IPS DF 6.9 (cell line): Measurements from ENCODE around the gene SLIT3.

Experiments
- DNase-seq: peaks from one replicate; pipeline ENCODE4 v3.0.0-alpha.2; 2013; ENCODE audit warnings: low read depth, low spot score
- H3K27ac ChIP-seq: one replicate; pipeline ENCODE4 v1.5.1; 2013; ENCODE audit warnings: low read length, control low read depth
- H3K27me3 ChIP-seq: 2 replicates; pipeline ENCODE4 v1.6.1; 2013; ENCODE audit warnings: mild to moderate bottlenecking, low read length; ENCODE audit not compliant: control insufficient read depth, insufficient read depth
- H3K36me3 ChIP-seq: 2 replicates; pipeline ENCODE4 v1.6.1; 2013; ENCODE audit warnings: low read length; ENCODE audit not compliant: control insufficient read depth, insufficient read depth
- H3K4me1 ChIP-seq: 2 replicates; pipeline ENCODE4 v1.6.1; 2013; ENCODE audit warnings: low read length; ENCODE audit not compliant: control insufficient read depth, insufficient read depth
- H3K4me3 ChIP-seq: 2 replicates; pipeline ENCODE4 v1.5.1; 2013; ENCODE audit warnings: mild to moderate bottlenecking, low read length
- H3K9me3 ChIP-seq: 2 replicates; pipeline ENCODE4 v1.6.1; 2013; ENCODE audit warnings: low read length, inconsistent platforms; ENCODE audit not compliant: control insufficient read depth, insufficient read depth
- WGBS: extraction: QIAGEN DNeasy Blood & Tissue Kit; methylation state at CpG from one replicate; pipeline ENCODE4 v1.1.7; 2013; ENCODE audit warnings: mixed read lengths, missing lambda C conversion rate; ENCODE audit not compliant: insufficient read length, insufficient coverage; 5-methylcytosine and 5-hydroxymethylcytosine counted together

The SLIT3 gene

DNA sequence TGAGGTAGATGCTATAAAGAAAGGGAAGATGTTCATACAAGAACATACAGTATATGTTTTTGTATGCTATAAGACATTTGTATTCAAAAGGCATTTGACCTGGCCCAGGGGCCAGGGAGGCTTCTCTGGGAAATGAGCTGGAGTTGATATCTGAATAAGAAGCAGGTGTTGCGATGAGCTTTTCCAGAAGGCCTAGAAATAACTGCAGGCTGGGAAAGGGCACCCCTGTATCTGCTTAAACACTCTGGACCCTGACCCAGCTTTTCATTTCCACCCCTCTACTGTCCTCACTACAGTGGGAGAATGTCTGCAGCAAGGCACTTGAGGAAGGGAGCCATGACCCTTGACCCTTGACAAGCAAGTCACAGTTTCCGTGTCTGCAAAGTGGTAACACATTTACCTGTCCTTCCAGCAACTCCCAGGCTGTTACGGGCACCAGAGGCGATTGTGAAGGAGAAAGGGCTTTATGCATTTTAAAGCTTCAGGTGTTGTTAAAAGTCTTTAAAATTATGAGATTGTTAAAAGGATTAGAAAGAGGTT is 633.6 kb downstream of the SLIT3 start:
- no CpG with 5 or more reads among the region's 4 CpGs for WGBS

DNA sequence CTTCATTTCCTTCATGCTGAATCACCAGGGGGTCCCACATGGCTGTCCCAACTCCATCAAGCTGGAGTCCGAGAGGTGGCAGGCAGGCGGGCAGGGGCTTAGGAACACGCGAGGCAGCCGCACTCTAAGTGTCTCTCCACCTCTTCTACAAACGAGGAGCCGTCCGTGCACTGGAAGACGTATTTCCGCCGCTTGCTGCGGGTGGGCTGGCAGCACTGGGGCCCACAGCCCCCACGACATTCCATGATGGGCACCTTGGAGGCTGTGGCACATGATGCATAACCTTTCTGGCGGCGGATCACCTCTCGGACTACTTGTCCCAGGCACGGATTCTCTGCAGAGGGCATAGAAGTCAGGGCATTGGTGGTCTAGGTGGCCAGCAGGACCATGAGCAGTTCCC is 634.6 kb downstream of the SLIT3 start:
- Histone ChIP-seq H3K36me3 (no peaks in the 10 kb centered on the region), H3K4me3 (no peak overlapping the region), H3K9me3 (no peaks in the 10 kb centered on the region), H3K27me3 (no peaks in the 10 kb centered on the region), H3K4me1 (peaks cover 1% of the 10 kb centered on the region; the same call in 1 of the 2 replicates), H3K27ac (no peak overlapping the region)
- DNase-seq = no peak
- WGBS = no CpG with 5 or more reads among the region's 17 CpGs

More for the DNA sequence above, 633.6 kb downstream of the SLIT3 start:
- no peak for DNase-seq
- Histone ChIP-seq H3K4me3 (no peak overlapping the region), H3K27me3 (no peaks in the 10 kb centered on the region), H3K4me1 (peaks cover 1% of the 10 kb centered on the region; the same call in 1 of the 2 replicates), H3K27ac (no peak overlapping the region), H3K9me3 (no peaks in the 10 kb centered on the region), H3K36me3 (no peaks in the 10 kb centered on the region)

DNA sequence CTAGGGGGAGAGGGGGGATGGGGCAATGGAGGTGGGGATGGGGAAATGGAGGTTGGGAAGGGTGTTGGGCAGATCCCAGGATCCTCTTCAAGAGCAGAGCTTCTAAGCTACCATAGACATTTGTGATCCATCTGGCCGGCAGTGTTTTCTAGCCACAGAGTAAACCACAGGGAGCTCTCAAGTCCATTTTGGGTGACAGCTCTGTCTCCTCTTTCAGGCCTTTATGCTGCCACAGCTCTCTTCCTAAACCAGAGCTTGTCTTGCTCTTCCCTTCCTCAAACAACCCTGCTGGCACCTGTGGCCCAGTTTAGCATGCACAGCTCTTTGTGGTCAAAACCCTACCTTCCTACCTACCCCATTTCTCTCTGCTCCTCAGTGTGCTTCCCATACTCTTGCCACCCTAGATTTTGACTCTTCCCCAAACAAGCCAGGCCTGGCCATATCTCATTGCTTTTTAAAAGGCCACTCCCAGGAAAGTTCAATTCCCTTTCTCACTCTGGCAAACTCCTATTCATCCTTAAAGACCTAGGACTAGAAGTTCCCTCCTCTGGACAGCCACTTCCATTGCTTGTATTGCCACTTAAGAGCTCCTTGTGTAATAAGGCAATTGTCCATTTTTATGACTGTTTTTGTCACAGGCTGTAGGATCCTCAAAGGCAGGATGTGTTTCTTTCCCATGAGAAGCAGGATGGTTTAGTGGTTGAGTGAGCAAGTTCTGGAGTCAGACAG is 637.5 kb downstream of the SLIT3 start:
- no CpG with 5 or more reads among the region's 1 CpG for WGBS

DNA sequence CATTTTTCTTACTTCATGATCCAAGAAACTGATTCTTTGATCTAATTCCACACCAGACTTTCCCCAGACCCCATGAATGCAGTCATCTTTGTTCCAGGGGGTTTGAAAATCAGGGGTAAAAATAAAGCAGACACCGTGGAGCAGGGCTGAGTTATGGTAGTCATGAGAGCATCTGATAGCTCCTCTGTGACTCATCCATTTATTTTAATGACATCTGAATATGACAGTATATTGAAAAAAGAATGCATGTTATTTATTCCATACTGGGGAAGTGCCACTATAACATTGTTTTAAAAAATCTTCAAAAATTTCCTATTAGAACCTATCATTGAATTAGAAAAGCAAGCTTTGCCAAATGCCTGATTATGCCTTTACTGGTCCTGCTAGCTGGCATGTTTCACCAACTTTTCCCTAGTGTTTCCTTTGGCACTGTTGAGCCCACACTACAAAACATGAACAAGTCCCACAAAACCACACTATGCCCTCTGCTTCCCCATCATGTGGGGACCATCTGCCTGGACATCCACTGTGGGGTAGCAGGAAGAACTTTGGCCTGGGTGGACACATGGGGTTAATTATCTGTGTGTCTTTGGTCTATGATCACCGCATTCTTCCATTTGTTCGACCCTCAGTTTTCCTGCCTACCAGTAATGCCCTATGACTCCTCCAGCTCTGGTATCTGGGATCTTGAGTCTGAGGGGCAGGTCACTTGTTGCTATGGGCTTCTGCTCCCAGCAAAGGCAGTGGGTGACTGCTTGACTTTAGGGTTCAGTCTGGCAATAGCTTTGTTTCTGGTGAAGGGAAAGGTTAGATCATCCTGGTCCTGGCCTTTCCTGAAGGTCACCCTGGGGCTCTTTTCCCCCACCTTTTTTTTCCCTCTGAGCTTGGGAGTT is 639.1 kb downstream of the SLIT3 start:
- no CpG with 5 or more reads among the region's 3 CpGs for WGBS
- Histone ChIP-seq H3K4me1 (no peaks in the 10 kb centered on the region), H3K36me3 (no peaks in the 10 kb centered on the region), H3K27me3 (no peaks in the 10 kb centered on the region), H3K9me3 (no peaks in the 10 kb centered on the region), H3K27ac (no peak overlapping the region), H3K4me3 (no peak overlapping the region)
- DNase-seq = no peak

More for the DNA sequence above, 637.5 kb downstream of the SLIT3 start:
- H3K36me3 ChIP-seq = no peaks in the 10 kb centered on the region
- H3K4me3 ChIP-seq = no peak overlapping the region
- no peak overlapping the region for H3K27ac ChIP-seq
- no peaks in the 10 kb centered on the region for H3K27me3 ChIP-seq
- no peaks in the 10 kb centered on the region for H3K4me1 ChIP-seq
- no peaks in the 10 kb centered on the region for H3K9me3 ChIP-seq
- DNase-seq = no peak

DNA sequence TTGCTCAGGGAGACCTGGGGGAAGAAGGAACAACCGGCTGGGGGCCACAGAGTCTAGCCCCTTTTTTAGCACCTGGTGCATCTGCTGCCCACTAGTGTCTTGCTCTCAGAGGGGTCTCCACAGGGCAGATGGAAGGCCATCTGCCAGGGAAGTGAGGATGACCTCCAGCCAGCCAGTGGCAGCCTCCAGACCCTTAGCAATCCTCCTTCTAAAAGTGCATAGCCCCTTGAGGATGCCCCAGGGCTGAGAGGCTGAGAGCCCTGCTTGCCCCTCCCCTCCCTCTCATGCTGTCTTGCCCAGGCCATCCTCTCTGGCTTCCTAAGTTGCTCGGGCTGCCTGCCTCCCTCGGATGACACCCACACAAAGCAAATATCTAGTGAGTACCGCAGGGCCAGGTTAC is 640.2 kb downstream of the SLIT3 start:
- WGBS = no CpG with 5 or more reads among the region's 4 CpGs
- H3K4me3 ChIP-seq = no peak overlapping the region
- DNase-seq = no peak
- H3K36me3 ChIP-seq = no peaks in the 10 kb centered on the region
- H3K9me3 ChIP-seq = no peaks in the 10 kb centered on the region
- H3K27ac ChIP-seq = no peak overlapping the region
- no peaks in the 10 kb centered on the region for H3K27me3 ChIP-seq
- H3K4me1 ChIP-seq = no peaks in the 10 kb centered on the region

DNA sequence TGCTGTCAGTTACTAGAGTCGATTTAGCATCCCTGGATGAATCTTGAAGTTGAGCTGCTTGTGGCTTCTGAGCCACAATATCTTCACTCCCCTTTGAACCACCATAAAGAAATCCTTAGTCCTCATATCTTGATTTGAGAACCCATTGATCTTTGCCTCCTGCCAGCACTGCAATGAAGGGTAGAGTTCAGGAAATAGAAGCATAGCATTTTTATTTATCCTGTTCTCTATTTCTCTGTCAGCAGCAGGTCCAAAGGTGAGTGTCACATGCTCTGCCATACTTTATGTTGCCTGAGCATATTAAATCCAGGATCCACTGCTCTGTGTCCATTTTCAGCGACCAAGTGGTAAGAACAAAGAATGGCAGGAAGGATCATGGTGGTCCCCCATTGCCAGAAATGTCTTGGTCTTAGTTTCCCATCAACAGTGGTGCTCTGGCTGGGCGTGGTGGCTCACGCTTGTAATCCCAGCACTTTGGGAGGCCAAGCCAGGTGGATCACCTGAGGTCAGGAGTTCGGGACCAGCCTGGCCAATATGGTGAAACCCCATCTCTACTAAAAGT is 641.6 kb downstream of the SLIT3 start:
- H3K4me1 ChIP-seq = no peaks in the 10 kb centered on the region
- DNase-seq = no peak
- H3K27me3 ChIP-seq = no peaks in the 10 kb centered on the region
- H3K9me3 ChIP-seq = no peaks in the 10 kb centered on the region
- H3K4me3 ChIP-seq = no peak overlapping the region
- H3K36me3 ChIP-seq = no peaks in the 10 kb centered on the region
- no CpG with 5 or more reads among the region's 5 CpGs for WGBS
- no peak overlapping the region for H3K27ac ChIP-seq

DNA sequence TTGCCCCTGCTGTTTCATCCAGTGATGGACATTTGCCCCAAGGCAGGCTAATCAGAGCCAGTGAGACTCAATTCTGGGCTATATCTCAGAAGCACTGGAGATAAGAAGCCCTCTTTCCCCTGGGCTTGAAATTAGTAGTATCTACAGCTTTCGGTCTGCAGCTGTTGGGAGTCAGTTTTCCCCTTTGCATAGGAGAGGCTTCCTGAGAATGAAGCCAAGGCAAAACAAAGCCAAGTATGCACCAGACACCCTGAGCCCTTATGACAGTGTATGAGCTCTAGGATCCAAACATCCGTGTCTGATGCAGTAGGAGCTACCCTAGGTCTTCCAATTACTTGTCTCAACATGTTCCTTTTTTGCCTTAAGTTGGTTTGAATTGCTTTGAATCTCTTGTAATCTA is 642.5 kb downstream of the SLIT3 start:
- no CpG with 5 or more reads among the region's 2 CpGs for WGBS
- no peaks in the 10 kb centered on the region for H3K27me3 ChIP-seq
- DNase-seq = no peak

DNA sequence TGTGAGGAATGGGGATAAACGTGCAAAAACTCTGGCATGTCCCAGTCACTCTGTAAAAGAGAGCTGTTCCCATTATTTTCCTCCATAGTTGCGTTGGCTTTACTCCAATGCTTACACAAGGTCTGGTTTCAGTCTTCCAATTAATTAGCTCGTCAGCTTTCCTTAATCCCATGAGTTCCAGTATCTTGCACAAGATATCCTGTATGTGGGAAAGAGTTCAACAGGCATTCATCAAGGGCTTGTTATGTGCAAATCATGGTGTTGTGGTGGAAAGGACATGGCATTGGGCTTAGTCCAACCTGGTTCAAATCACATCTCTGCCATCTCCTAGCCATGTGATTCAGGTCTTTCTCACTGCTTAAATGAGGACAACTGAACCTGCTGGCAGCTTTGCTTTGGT is 644.3 kb downstream of the SLIT3 start:
- WGBS = no CpG with 5 or more reads among the region's 3 CpGs
- no peak for DNase-seq

More for the DNA sequence above, 642.5 kb downstream of the SLIT3 start:
- H3K27ac ChIP-seq = no peak overlapping the region
- no peak overlapping the region for H3K4me3 ChIP-seq
- H3K36me3 ChIP-seq = no peaks in the 10 kb centered on the region
- no peaks in the 10 kb centered on the region for H3K4me1 ChIP-seq
- no peaks in the 10 kb centered on the region for H3K9me3 ChIP-seq

DNA sequence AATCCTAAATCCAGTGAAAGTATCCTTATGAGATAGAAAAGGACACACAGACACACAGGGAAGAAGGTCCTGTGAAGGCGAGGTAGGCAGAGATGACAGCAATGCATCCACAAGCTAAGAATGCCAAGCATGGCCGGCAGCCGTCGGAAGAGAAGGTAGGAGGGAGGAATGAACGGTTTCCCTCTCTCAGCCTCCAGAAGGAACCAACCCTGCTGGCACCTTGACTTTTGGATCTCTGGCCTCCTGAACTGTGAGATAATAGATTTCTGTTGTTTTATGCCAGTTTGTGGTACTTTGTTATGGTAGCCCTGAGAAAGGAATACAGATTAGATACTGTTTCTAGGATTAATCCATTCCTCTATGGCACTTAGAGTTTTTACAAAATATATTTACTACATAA is 645.6 kb downstream of the SLIT3 start:
- Histone ChIP-seq H3K4me1 (no peaks in the 10 kb centered on the region), H3K27ac (no peak overlapping the region), H3K9me3 (no peaks in the 10 kb centered on the region), H3K27me3 (no peaks in the 10 kb centered on the region), H3K4me3 (no peak overlapping the region), H3K36me3 (no peaks in the 10 kb centered on the region)
- no CpG with 5 or more reads among the region's 5 CpGs for WGBS
- no peak for DNase-seq

More for the DNA sequence above, 644.3 kb downstream of the SLIT3 start:
- no peaks in the 10 kb centered on the region for H3K36me3 ChIP-seq
- H3K9me3 ChIP-seq = no peaks in the 10 kb centered on the region
- H3K27me3 ChIP-seq = no peaks in the 10 kb centered on the region
- no peaks in the 10 kb centered on the region for H3K4me1 ChIP-seq
- H3K27ac ChIP-seq = no peak overlapping the region
- H3K4me3 ChIP-seq = no peak overlapping the region

DNA sequence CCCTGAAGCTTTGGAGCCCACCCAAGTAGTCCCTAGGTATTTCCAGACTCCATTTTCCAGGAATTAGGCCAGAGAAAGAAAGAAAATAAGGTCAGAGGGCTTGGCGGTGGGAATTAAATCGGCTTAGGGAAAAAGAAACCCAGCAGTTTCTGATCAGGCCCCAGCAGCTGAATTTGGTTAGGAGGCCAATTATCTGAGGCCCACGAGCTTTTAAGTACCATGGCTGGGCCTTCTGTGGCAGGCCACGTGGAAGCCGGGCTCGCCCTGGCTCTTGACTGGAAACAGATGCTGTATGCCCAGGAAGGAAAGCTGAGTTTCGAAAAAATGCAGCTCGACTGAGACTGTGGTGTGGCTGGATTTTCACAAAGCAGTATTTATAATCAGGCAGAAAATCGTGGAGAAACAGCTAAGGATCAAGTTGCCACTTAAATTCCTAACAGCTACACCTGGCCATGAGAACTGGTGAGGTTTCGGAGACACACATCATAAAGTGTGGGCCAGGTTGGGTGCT is 646.7 kb downstream of the SLIT3 start:
- WGBS = no CpG with 5 or more reads among the region's 10 CpGs
- DNase-seq = no peak

More for the DNA sequence above, 646.7 kb downstream of the SLIT3 start:
- H3K27ac ChIP-seq = no peak overlapping the region
- no peaks in the 10 kb centered on the region for H3K27me3 ChIP-seq
- no peak overlapping the region for H3K4me3 ChIP-seq
- H3K36me3 ChIP-seq = no peaks in the 10 kb centered on the region
- no peaks in the 10 kb centered on the region for H3K4me1 ChIP-seq
- H3K9me3 ChIP-seq = no peaks in the 10 kb centered on the region
